Measurements from ENCODE around the gene DNMT3B. TPM values are rescaled to one million over a fixed set of nuclear protein-coding genes. Genes with fewer than 3 reads are reported as not detected.

Gene DNMT3B
- total and polyA plus RNA-seq, 4 donors, result 0.26 to 2.8 (median 0.60) TPM

DNA sequence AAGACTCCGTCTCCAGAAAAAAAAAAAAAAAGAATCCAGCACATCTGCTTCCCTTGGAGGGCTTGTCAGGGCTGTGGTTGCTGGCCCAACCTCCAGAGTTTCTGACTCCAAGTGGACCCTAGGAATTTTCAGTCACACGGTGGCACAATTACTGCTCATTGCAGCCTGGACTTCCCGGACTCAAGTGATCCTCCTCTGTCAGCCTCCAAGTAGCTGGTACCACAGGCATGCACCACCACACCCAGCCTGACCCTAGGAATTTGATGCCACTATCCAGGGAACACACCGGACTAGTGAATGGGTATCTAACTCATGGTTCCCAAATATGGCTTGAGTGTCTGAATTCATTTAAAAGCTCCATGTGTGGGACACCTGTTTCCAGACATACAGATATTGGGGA lies 47.7 kb downstream of the DNMT3B start:
- H3K9ac ChIP-seq (ENCODE audit: low read depth in 1 of 2, low read length in 2 of 2), result no peak overlapping the region
- H3K36me3 ChIP-seq (ENCODE audit: control insufficient read depth in 4 of 4, insufficient read depth in 3 of 4, low read depth in 1 of 4, low read length in 3 of 4), result peaks cover 0 to 3% (median 1%) of the 10 kb centered on the region in 4 donors
- 97% methylated on average over 4 of the region's 4 CpGs for WGBS
- H3K27ac ChIP-seq (ENCODE audit: low read depth in 1 of 2, low read length in 2 of 2), result no peak overlapping the region
- H3K4me1 ChIP-seq (ENCODE audit: control insufficient read depth in 4 of 4, insufficient read depth in 4 of 4, low read length in 3 of 4), result no peaks in the 10 kb centered on the region
- H3K9me3 ChIP-seq (ENCODE audit: control insufficient read depth in 4 of 4, low read length in 3 of 4), result no peaks in the 10 kb centered on the region
- DNase-seq (ENCODE audit: low spot score), result no peak
- TF ChIP-seq YY1 (IDR thresholded peaks at IDR 0.05) (no peak), FOXA1 (IDR thresholded peaks at IDR 0.05) (no peak), RAD21 (IDR thresholded peaks at IDR 0.05) (no peak), JUND (IDR thresholded peaks at IDR 0.05) (no peak), EGR1 (IDR thresholded peaks at IDR 0.05; ENCODE audit: low read depth in 2 of 2) (no peak), SP1 (IDR thresholded peaks at IDR 0.05) (no peak), MAX (IDR thresholded peaks at IDR 0.05) (no peak), FOXA2 (IDR thresholded peaks at IDR 0.05) (no peak), NR2F2 (IDR thresholded peaks at IDR 0.05) (no peak), ZBTB33 (IDR thresholded peaks at IDR 0.05) (no peak), TAF1 (conservative IDR thresholded peaks at IDR 0.05) (no peak), HNF4G (IDR thresholded peaks at IDR 0.05) (no peak)
- TF ChIP-seq, protein P1, sequence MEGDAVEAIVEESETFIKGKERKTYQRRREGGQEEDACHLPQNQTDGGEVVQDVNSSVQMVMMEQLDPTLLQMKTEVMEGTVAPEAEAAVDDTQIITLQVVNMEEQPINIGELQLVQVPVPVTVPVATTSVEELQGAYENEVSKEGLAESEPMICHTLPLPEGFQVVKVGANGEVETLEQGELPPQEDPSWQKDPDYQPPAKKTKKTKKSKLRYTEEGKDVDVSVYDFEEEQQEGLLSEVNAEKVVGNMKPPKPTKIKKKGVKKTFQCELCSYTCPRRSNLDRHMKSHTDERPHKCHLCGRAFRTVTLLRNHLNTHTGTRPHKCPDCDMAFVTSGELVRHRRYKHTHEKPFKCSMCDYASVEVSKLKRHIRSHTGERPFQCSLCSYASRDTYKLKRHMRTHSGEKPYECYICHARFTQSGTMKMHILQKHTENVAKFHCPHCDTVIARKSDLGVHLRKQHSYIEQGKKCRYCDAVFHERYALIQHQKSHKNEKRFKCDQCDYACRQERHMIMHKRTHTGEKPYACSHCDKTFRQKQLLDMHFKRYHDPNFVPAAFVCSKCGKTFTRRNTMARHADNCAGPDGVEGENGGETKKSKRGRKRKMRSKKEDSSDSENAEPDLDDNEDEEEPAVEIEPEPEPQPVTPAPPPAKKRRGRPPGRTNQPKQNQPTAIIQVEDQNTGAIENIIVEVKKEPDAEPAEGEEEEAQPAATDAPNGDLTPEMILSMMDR (IDR thresholded peaks at IDR 0.05; ENCODE audit: low read depth, low read length, missing input control), result no peak
- H3K27me3 ChIP-seq (ENCODE audit: control insufficient read depth in 4 of 4, insufficient read depth in 4 of 4, low read length in 3 of 4), result no peaks in the 10 kb centered on the region
- H3K4me3 ChIP-seq (ENCODE audit: low read depth in 1 of 3, low read length in 3 of 3), result no peak overlapping the region

- TF ChIP-seq, protein P1 (IDR thresholded peaks at IDR 0.05; ENCODE audit: low read depth, low read length, missing input control), result no peak
- TF ChIP-seq TAF1 (conservative IDR thresholded peaks at IDR 0.05) (no peak), YY1 (IDR thresholded peaks at IDR 0.05) (no peak), MAX (IDR thresholded peaks at IDR 0.05) (no peak), NR2F2 (IDR thresholded peaks at IDR 0.05) (no peak), ZBTB33 (IDR thresholded peaks at IDR 0.05) (no peak), GABPA (IDR thresholded peaks at IDR 0.05 in 1 of 2, conservative IDR thresholded peaks at IDR 0.05 in 1 of 2) (no peak), FOXA1 (IDR thresholded peaks at IDR 0.05) (no peak), REST (IDR thresholded peaks at IDR 0.05) (no peak), SP1 (IDR thresholded peaks at IDR 0.05) (no peak)
- no peak overlapping the region for H3K4me3 ChIP-seq (ENCODE audit: low read depth in 1 of 3, low read length in 3 of 3)
- no peaks in the 10 kb centered on the region for H3K9me3 ChIP-seq (ENCODE audit: control insufficient read depth in 4 of 4, low read length in 3 of 4)
- H3K4me1 ChIP-seq (ENCODE audit: control insufficient read depth in 4 of 4, insufficient read depth in 4 of 4, low read length in 3 of 4), result no peaks in the 10 kb centered on the region
- 91% methylated on average over 5 of the region's 5 CpGs for WGBS
- no peak overlapping the region for H3K27ac ChIP-seq (ENCODE audit: low read depth in 1 of 2, low read length in 2 of 2)
- H3K27me3 ChIP-seq (ENCODE audit: control insufficient read depth in 4 of 4, insufficient read depth in 4 of 4, low read length in 3 of 4), result no peaks in the 10 kb centered on the region
- peaks cover 0 to 3% (median 1%) of the 10 kb centered on the region in 4 donors for H3K36me3 ChIP-seq (ENCODE audit: control insufficient read depth in 4 of 4, insufficient read depth in 3 of 4, low read depth in 1 of 4, low read length in 3 of 4)
- H3K9ac ChIP-seq (ENCODE audit: low read depth in 1 of 2, low read length in 2 of 2), result no peak overlapping the region
- no peak for DNase-seq (ENCODE audit: low spot score)
Observed at GRCh38 chr20:32810941-32811340, 48.8 kb downstream of the DNMT3B start.
